DND-41 (cell line): ENCODE measurements around the gene COMMD6.

Experiments used
- CTCF ChIP-seq: IDR thresholded peaks from 2 replicates; pipeline ENCODE4 v1.5.1; 2012; ENCODE audit warnings: borderline replicate concordance, low read length, moderate library complexity, mild to moderate bottlenecking; ENCODE audit not compliant: poor library complexity, severe bottlenecking; ENCODE audit errors: extremely low read depth
- EZH2 ChIP-seq: IDR thresholded peaks from 3 replicates; pipeline ENCODE4 v1.6.1; 2012; ENCODE audit warnings: borderline replicate concordance, low read depth, mild to moderate bottlenecking, moderate library complexity, low read length, inconsistent platforms; ENCODE audit not compliant: severe bottlenecking

DNA sequence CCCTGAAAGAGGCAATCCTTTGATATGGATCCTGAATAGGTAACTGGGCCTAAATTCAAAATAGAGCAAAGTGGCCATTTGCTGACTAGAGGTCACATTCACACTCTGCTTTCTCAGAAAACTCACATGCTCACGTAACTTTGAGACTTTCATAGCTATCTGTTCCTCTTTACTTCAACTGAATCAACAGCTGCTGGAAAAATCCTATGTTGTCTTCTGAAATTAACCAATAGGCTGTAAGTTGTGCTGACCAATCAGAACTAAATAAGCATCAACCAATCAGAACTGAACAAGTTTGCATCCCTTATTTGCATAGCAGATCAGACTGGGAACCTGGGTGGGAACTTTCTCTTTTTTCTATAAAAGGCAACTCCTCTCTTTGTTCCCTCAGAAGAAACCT lies 31.6 kb downstream of the COMMD6 start:
- TF ChIP-seq CTCF (no peak), EZH2 (no peak)
